IPS-20b (cell line): ENCODE measurements around the gene MYOF.

ENCODE experiments used
- H3K27ac ChIP-seq: one replicate; pipeline ENCODE4 v1.5.1; 2013; ENCODE audit warnings: low read length
- H3K27me3 ChIP-seq: 2 replicates; pipeline ENCODE4 v1.6.1; 2013; ENCODE audit warnings: mild to moderate bottlenecking, low read length, inconsistent platforms; ENCODE audit not compliant: insufficient read depth
- H3K36me3 ChIP-seq: 2 replicates; pipeline ENCODE4 v1.6.1; 2013; ENCODE audit warnings: low read depth, mild to moderate bottlenecking, inconsistent platforms, low read length, moderate library complexity; ENCODE audit not compliant: insufficient read depth
- H3K4me1 ChIP-seq: 2 replicates; pipeline ENCODE4 v1.6.1; 2013; ENCODE audit warnings: mild to moderate bottlenecking, control low read depth, inconsistent platforms, low read length, moderate library complexity; ENCODE audit not compliant: insufficient read depth
- H3K4me3 ChIP-seq: 2 replicates; pipeline ENCODE4 v1.5.1; 2013; ENCODE audit warnings: mild to moderate bottlenecking, low read length, inconsistent platforms
- H3K9ac ChIP-seq: 2 replicates; pipeline ENCODE4 v1.6.1; 2013; ENCODE audit warnings: low read depth, mild to moderate bottlenecking, inconsistent platforms, low read length, moderate library complexity
- H3K9me3 ChIP-seq: 2 replicates; pipeline ENCODE4 v1.6.1; 2013; ENCODE audit warnings: mild to moderate bottlenecking, low read depth, low read length, inconsistent platforms; ENCODE audit not compliant: insufficient read depth

The MYOF gene

GRCh38 chr10:93274419-93274818, 207.7 kb downstream of the MYOF start:
- Histone ChIP-seq H3K9me3 (peaks cover 8% of the 10 kb centered on the region), H3K27ac (peak overlapping the region; percentile 34), H3K9ac (peak overlapping the region; percentile 71; the same call in 1 of the 2 replicates)

GRCh38 chr10:93272884-93273675, 209.1 kb downstream of the MYOF start:
- peaks cover 23% of the 10 kb centered on the region for H3K4me1 ChIP-seq
- H3K9ac ChIP-seq = peak overlapping the region; percentile 88; the same call in 1 of the 2 replicates

More at GRCh38 chr10:93274419-93274818, 207.7 kb downstream of the MYOF start:
- peaks cover 23% of the 10 kb centered on the region for H3K4me1 ChIP-seq
- no peaks in the 10 kb centered on the region for H3K27me3 ChIP-seq
- H3K36me3 ChIP-seq = no peaks in the 10 kb centered on the region; the same call in 1 of the 2 replicates
- H3K4me3 ChIP-seq = no peak overlapping the region

GRCh38 chr10:93271347-93271746, 210.8 kb downstream of the MYOF start:
- Histone ChIP-seq H3K36me3 (no peaks in the 10 kb centered on the region; the same call in 1 of the 2 replicates), H3K27ac (peak overlapping the region; percentile 6), H3K4me1 (peaks cover 23% of the 10 kb centered on the region), H3K27me3 (no peaks in the 10 kb centered on the region), H3K9ac (peak overlapping the region; percentile 26; the same call in 1 of the 2 replicates), H3K4me3 (no peak overlapping the region), H3K9me3 (peaks cover 21% of the 10 kb centered on the region)

More at GRCh38 chr10:93272884-93273675, 209.1 kb downstream of the MYOF start:
- Histone ChIP-seq H3K9me3 (peaks cover 21% of the 10 kb centered on the region), H3K27me3 (no peaks in the 10 kb centered on the region), H3K27ac (peak overlapping the region; percentile 94), H3K4me3 (peak overlapping the region; percentile 59), H3K36me3 (no peaks in the 10 kb centered on the region; the same call in 1 of the 2 replicates)

- peaks cover 23% of the 10 kb centered on the region for H3K4me1 ChIP-seq
- H3K27me3 ChIP-seq = no peaks in the 10 kb centered on the region
- no peak overlapping the region for H3K4me3 ChIP-seq
- no peak overlapping the region for H3K27ac ChIP-seq
- no peaks in the 10 kb centered on the region; the same call in 1 of the 2 replicates for H3K36me3 ChIP-seq
- H3K9ac ChIP-seq = no peak overlapping the region
- H3K9me3 ChIP-seq = peaks cover 21% of the 10 kb centered on the region
These were observed 212.9 kb downstream of the MYOF start for GRCh38 chr10:93269281-93269680.

- Histone ChIP-seq H3K9ac (no peak overlapping the region), H3K9me3 (peaks cover 21% of the 10 kb centered on the region), H3K4me1 (peaks cover 17% of the 10 kb centered on the region), H3K27ac (no peak overlapping the region), H3K36me3 (no peaks in the 10 kb centered on the region; the same call in 1 of the 2 replicates), H3K27me3 (no peaks in the 10 kb centered on the region), H3K4me3 (no peak overlapping the region)
These were observed 214.1 kb downstream of the MYOF start for GRCh38 chr10:93268021-93268420.

- Histone ChIP-seq H3K27me3 (no peaks in the 10 kb centered on the region), H3K36me3 (no peaks in the 10 kb centered on the region; the same call in 1 of the 2 replicates), H3K27ac (no peak overlapping the region), H3K4me3 (no peak overlapping the region), H3K9me3 (peaks cover 21% of the 10 kb centered on the region), H3K9ac (no peak overlapping the region), H3K4me1 (peaks cover 14% of the 10 kb centered on the region)
These were observed 214.6 kb downstream of the MYOF start for GRCh38 chr10:93267521-93267920.

GRCh38 chr10:93266858-93267257, 215.3 kb downstream of the MYOF start:
- Histone ChIP-seq H3K36me3 (no peaks in the 10 kb centered on the region; the same call in 1 of the 2 replicates), H3K9me3 (peaks cover 21% of the 10 kb centered on the region), H3K27ac (no peak overlapping the region)

GRCh38 chr10:93261961-93262610, 220.0 kb downstream of the MYOF start:
- no peak overlapping the region for H3K27ac ChIP-seq
- no peaks in the 10 kb centered on the region for H3K4me1 ChIP-seq
- H3K36me3 ChIP-seq = no peaks in the 10 kb centered on the region
- no peak overlapping the region for H3K9ac ChIP-seq
- H3K4me3 ChIP-seq = no peak overlapping the region
- no peaks in the 10 kb centered on the region for H3K9me3 ChIP-seq
- no peaks in the 10 kb centered on the region for H3K27me3 ChIP-seq

More at GRCh38 chr10:93266858-93267257, 215.3 kb downstream of the MYOF start:
- Histone ChIP-seq H3K4me3 (no peak overlapping the region), H3K27me3 (no peaks in the 10 kb centered on the region), H3K4me1 (peaks cover 12% of the 10 kb centered on the region; the same call in 1 of the 2 replicates), H3K9ac (no peak overlapping the region)

- no peaks in the 10 kb centered on the region for H3K4me1 ChIP-seq
- no peak overlapping the region for H3K9ac ChIP-seq
- no peak overlapping the region for H3K27ac ChIP-seq
- H3K36me3 ChIP-seq = no peaks in the 10 kb centered on the region
- H3K27me3 ChIP-seq = no peaks in the 10 kb centered on the region
- no peaks in the 10 kb centered on the region for H3K9me3 ChIP-seq
- no peak overlapping the region for H3K4me3 ChIP-seq
These were observed 221.0 kb downstream of the MYOF start for GRCh38 chr10:93261089-93261488.

GRCh38 chr10:93259126-93259525, 223.0 kb downstream of the MYOF start:
- no peak overlapping the region for H3K4me3 ChIP-seq
- H3K4me1 ChIP-seq = no peaks in the 10 kb centered on the region
- no peak overlapping the region for H3K27ac ChIP-seq
- H3K9me3 ChIP-seq = no peaks in the 10 kb centered on the region
- H3K36me3 ChIP-seq = no peaks in the 10 kb centered on the region
- no peaks in the 10 kb centered on the region for H3K27me3 ChIP-seq
- H3K9ac ChIP-seq = no peak overlapping the region
